ENCODE results near the gene PDGFC. TPM values are rescaled to one million over a fixed set of nuclear protein-coding genes. Genes with fewer than 3 reads are reported as not detected.

The PDGFC gene
- total RNA-seq, 1 experiment from 2014 or later = 4.5 TPM

DNA sequence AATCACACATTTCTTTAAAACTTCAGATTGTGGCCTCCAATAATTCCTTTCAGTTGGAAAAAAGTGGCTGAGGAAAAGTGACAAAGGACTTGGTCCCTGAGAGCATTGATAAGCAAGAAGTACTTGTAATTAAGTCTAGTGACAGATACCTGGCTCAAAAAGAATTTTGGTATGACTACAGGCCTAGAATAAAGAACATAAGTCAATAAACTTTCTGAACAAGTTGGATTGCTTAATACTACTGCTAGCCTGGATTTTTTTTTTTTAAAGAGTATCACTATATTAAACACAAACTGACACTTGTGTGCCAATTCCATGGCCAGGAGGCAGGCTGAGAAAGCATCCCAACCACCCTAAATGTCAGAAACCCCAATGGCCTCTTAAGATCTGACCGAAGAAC is 49.3 kb upstream of the PDGFC start:
- no peak overlapping the region for H4K8ac ChIP-seq (replicated peaks; ENCODE audit: insufficient read length, low read depth, low read length)
- DNase-seq = no peak
- no peak overlapping the region for H3K9ac ChIP-seq (ENCODE audit: extremely low read depth, insufficient read length, low read length)

More for the DNA sequence above, 49.3 kb upstream of the PDGFC start:
- Histone ChIP-seq H4K20me1 (ENCODE audit: control insufficient read depth, insufficient read depth, insufficient read length) (no peaks in the 10 kb centered on the region), H3T11ph (ENCODE audit: low read length) (no peak overlapping the region), H4K5ac (ENCODE audit: insufficient read length, low read depth, low read length) (no peak overlapping the region), H3K79me1 (ENCODE audit: insufficient read depth, low read depth, low read length, poor library complexity, severe bottlenecking) (no peaks in the 10 kb centered on the region), H3K23me2 (ENCODE audit: insufficient read length, low read depth, low read length, poor library complexity, severe bottlenecking) (no peaks in the 10 kb centered on the region), H3K4me1 (ENCODE audit: insufficient read depth, low read length) (no peaks in the 10 kb centered on the region), H3K9me3 (ENCODE audit: control insufficient read depth, low read depth, low read length) (no peaks in the 10 kb centered on the region), H4K91ac (ENCODE audit: insufficient read length, low read depth, low read length) (no peak overlapping the region), H3K4me2 (ENCODE audit: insufficient read depth, insufficient read length, low read length) (no peak overlapping the region), H3K27ac (ENCODE audit: insufficient read length, low read depth, low read length) (no peak overlapping the region), H2BK20ac (ENCODE audit: low read depth, low read length, poor library complexity, severe bottlenecking) (no peak overlapping the region), H2BK15ac (ENCODE audit: low read depth, low read length) (no peak overlapping the region), H2BK120ac (ENCODE audit: low read depth, low read length, poor library complexity, severe bottlenecking) (no peak overlapping the region), H2BK5ac (ENCODE audit: insufficient read length, low read length) (no peak overlapping the region), H3K27me3 (ENCODE audit: insufficient read depth, low read length) (no peaks in the 10 kb centered on the region), H2AFZ (ENCODE audit: low read length) (no peak overlapping the region), H3K4ac (ENCODE audit: low read depth, low read length) (no peak overlapping the region), H3K79me2 (ENCODE audit: insufficient read depth, low read length) (no peaks in the 10 kb centered on the region), H3K14ac (ENCODE audit: insufficient read depth, low read length) (no peak overlapping the region), H2AK5ac (ENCODE audit: insufficient read length, low read length) (no peak overlapping the region), H3K56ac (ENCODE audit: insufficient read length, low read depth, low read length) (no peak overlapping the region), H2BK12ac (ENCODE audit: insufficient read length, low read depth, low read length) (no peak overlapping the region), H3K23ac (ENCODE audit: insufficient read length, low read depth, low read length) (no peak overlapping the region), H3K18ac (ENCODE audit: insufficient read length, low read depth, low read length) (no peak overlapping the region)
- WGBS (ENCODE audit: extremely low coverage, insufficient read length, low lambda C conversion rate) = no CpG with 5 or more reads among the region's 1 CpG
- Mint-ChIP-seq H3K4me1 (no peaks in the 10 kb centered on the region), H3K9me3 (no peaks in the 10 kb centered on the region), H3K4me3 (no peak overlapping the region), H3K36me3 (ENCODE audit: insufficient read depth in 1 of 3, low read depth in 3 of 3) (no peaks in the 10 kb centered on the region), H3K27me3 (ENCODE audit: low read depth) (no peaks in the 10 kb centered on the region; the same call in 1 of the 2 replicates), H3K27ac (no peak overlapping the region)
- TF ChIP-seq, protein P1, sequence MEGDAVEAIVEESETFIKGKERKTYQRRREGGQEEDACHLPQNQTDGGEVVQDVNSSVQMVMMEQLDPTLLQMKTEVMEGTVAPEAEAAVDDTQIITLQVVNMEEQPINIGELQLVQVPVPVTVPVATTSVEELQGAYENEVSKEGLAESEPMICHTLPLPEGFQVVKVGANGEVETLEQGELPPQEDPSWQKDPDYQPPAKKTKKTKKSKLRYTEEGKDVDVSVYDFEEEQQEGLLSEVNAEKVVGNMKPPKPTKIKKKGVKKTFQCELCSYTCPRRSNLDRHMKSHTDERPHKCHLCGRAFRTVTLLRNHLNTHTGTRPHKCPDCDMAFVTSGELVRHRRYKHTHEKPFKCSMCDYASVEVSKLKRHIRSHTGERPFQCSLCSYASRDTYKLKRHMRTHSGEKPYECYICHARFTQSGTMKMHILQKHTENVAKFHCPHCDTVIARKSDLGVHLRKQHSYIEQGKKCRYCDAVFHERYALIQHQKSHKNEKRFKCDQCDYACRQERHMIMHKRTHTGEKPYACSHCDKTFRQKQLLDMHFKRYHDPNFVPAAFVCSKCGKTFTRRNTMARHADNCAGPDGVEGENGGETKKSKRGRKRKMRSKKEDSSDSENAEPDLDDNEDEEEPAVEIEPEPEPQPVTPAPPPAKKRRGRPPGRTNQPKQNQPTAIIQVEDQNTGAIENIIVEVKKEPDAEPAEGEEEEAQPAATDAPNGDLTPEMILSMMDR (conservative IDR thresholded peaks at IDR 0.05) = no peak
